KMS-11 (cell line): ENCODE measurements around the gene MYO1H.

Source experiments
- H2AFZ ChIP-seq: fragments of 200-600 bp; sonication (generic); 2 replicates; pipeline ENCODE4 v1.6.1; 2016; ENCODE audit warnings: antibody characterized with exemption, mixed run types, low read depth
- H3K27ac ChIP-seq: fragments of 200-600 bp; sonication (generic); 2 replicates; pipeline ENCODE4 v1.6.1; 2016; ENCODE audit warnings: mild to moderate bottlenecking, mixed run types
- H3K27me3 ChIP-seq: fragments of 200-600 bp; sonication (generic); 2 replicates; pipeline ENCODE4 v1.6.1; 2017; ENCODE audit warnings: mild to moderate bottlenecking, low read depth, mixed run types, moderate library complexity; ENCODE audit not compliant: insufficient read depth
- H3K36me3 ChIP-seq: fragments of 200-600 bp; sonication (generic); 2 replicates; pipeline ENCODE4 v1.6.1; 2017; ENCODE audit warnings: mild to moderate bottlenecking, mixed run types; ENCODE audit not compliant: insufficient read depth
- H3K4me1 ChIP-seq: fragments of 200-600 bp; sonication (generic); 2 replicates; pipeline ENCODE4 v1.6.1; 2016; ENCODE audit warnings: mild to moderate bottlenecking, low read depth, mixed run types; ENCODE audit not compliant: poor library complexity, severe bottlenecking
- H3K4me2 ChIP-seq: fragments of 200-600 bp; sonication (generic); 2 replicates; pipeline ENCODE4 v1.7.0; 2016; ENCODE audit warnings: mild to moderate bottlenecking, mixed run types
- H3K4me3 ChIP-seq: fragments of 200-600 bp; sonication (generic); IDR thresholded peaks from 2 replicates; pipeline ENCODE4 v1.6.1; 2017; ENCODE audit warnings: low read depth, low read length, mixed read lengths; ENCODE audit not compliant: insufficient read depth
- H3K79me2 ChIP-seq: fragments of 200-600 bp; sonication (generic); 2 replicates; pipeline ENCODE4 v1.6.1; 2016; ENCODE audit warnings: low read depth, mixed run types; ENCODE audit not compliant: insufficient read depth
- H3K9ac ChIP-seq: fragments of 200-600 bp; sonication (generic); 2 replicates; pipeline ENCODE4 v1.6.1; 2016; ENCODE audit warnings: mild to moderate bottlenecking, mixed run types
- H4K20me1 ChIP-seq: fragments of 200-600 bp; sonication (generic); 2 replicates; pipeline ENCODE4 v1.6.1; 2016; ENCODE audit warnings: mild to moderate bottlenecking, mixed run types; ENCODE audit not compliant: insufficient read depth
- TF ChIP-seq, protein P1 (sequence below): fragments of 200-600 bp; sonication (generic); conservative IDR thresholded peaks from 2 replicates; pipeline ENCODE4 v1.6.1; 2017; ENCODE audit warnings: low read depth, mild to moderate bottlenecking, antibody characterized with exemption, low read length, moderate library complexity, mixed read lengths

MYO1H gene

DNA sequence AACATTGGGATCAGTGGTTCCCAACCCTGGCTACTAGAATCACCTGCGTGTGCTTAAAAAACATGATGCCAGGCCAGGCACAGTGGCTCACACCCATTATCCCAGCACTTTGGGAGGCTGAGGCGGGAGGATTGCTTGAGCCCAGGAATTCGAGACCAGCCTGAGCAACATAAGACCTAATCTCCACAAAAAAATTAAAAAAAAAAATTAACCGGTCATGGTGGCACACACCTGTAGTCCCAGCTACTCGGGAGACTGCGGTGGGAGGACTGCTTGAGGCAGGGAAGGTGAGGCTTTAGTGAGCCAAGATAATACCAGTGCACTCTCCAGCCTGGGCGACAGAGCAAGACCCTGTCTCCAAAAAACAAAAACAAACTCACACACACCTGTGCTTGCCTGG is 127.4 kb downstream of the MYO1H start:
- Histone ChIP-seq H3K4me3 (no peak overlapping the region), H2AFZ (no peak overlapping the region), H3K79me2 (peaks cover 19% of the 10 kb centered on the region; the same call in 1 of the 2 replicates), H4K20me1 (no peaks in the 10 kb centered on the region), H3K4me1 (peaks cover 12% of the 10 kb centered on the region), H3K4me2 (no peak overlapping the region), H3K27me3 (no peaks in the 10 kb centered on the region), H3K36me3 (no peaks in the 10 kb centered on the region), H3K27ac (no peak overlapping the region), H3K9ac (no peak overlapping the region)
- TF ChIP-seq, protein P1, sequence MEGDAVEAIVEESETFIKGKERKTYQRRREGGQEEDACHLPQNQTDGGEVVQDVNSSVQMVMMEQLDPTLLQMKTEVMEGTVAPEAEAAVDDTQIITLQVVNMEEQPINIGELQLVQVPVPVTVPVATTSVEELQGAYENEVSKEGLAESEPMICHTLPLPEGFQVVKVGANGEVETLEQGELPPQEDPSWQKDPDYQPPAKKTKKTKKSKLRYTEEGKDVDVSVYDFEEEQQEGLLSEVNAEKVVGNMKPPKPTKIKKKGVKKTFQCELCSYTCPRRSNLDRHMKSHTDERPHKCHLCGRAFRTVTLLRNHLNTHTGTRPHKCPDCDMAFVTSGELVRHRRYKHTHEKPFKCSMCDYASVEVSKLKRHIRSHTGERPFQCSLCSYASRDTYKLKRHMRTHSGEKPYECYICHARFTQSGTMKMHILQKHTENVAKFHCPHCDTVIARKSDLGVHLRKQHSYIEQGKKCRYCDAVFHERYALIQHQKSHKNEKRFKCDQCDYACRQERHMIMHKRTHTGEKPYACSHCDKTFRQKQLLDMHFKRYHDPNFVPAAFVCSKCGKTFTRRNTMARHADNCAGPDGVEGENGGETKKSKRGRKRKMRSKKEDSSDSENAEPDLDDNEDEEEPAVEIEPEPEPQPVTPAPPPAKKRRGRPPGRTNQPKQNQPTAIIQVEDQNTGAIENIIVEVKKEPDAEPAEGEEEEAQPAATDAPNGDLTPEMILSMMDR, result no peak

DNA sequence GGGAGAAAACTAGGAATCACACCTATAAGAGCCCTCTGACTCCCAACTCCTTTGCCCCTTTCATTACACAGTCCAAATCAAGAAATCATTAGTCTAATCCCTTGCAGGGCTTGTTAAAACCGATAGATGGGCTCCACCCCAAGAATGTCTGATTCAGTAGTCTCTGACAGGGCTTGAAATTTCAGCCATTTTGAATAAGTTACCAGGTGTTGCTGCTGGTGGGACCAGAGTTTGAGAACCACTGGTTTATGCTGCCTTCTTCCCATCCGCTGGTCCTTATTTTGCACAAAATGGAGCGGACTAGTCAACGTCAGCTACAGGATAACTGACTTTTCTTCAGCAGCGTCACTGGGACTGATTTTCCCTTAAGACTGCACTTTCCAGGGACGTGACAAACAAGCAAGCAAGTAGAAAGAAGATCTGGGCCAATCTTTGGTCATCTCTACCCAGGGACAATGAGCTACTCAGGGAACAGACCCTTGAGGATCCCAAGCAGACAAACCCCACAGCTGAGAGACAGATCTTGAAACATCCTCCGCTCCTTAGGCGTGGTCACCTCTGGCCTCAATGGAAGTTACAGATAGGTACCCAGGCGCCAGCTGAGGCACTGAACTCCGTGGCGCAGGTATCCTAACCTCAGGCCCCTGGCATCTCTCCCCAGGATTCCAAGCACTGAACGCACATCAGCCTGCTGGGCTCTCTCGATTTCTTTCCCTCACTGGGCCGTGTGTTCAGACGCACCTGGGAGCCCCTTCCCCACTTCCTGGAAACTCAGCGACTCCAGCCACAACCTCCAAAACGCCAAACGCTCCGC is 128.5 kb downstream of the MYO1H start:
- TF ChIP-seq, protein P1, result no peak
- no peak overlapping the region for H2AFZ ChIP-seq
- no peak overlapping the region for H3K27ac ChIP-seq
- H3K4me1 ChIP-seq, result peaks cover 12% of the 10 kb centered on the region
- H3K79me2 ChIP-seq, result peaks cover 19% of the 10 kb centered on the region; the same call in 1 of the 2 replicates
- no peaks in the 10 kb centered on the region for H3K27me3 ChIP-seq
- H3K4me2 ChIP-seq, result peak overlapping the region; percentile 73
- no peak overlapping the region for H3K4me3 ChIP-seq
- peak overlapping the region; percentile 89; the same call in 1 of the 2 replicates for H3K9ac ChIP-seq
- H4K20me1 ChIP-seq, result no peaks in the 10 kb centered on the region
- H3K36me3 ChIP-seq, result no peaks in the 10 kb centered on the region

DNA sequence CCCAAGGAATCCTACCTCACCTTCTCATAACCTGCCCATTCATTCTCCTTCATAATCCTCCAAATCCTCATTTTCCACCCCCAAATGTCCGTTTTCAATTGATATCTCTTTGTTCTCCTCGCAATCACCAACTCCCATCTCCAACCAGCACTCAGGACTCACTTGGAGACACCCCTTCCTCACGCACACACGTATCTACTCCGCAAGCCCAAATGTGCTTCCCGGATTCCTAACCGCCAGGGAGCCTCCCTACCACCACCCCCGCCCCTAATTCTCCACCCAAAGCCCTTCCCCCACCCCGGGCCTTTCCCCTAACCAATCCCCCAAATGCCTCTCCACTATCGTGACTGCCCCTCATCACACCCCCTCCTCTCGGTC is 129.1 kb downstream of the MYO1H start:
- Histone ChIP-seq H3K27me3 (no peaks in the 10 kb centered on the region), H3K27ac (no peak overlapping the region), H2AFZ (peak overlapping the region; percentile 85)

DNA sequence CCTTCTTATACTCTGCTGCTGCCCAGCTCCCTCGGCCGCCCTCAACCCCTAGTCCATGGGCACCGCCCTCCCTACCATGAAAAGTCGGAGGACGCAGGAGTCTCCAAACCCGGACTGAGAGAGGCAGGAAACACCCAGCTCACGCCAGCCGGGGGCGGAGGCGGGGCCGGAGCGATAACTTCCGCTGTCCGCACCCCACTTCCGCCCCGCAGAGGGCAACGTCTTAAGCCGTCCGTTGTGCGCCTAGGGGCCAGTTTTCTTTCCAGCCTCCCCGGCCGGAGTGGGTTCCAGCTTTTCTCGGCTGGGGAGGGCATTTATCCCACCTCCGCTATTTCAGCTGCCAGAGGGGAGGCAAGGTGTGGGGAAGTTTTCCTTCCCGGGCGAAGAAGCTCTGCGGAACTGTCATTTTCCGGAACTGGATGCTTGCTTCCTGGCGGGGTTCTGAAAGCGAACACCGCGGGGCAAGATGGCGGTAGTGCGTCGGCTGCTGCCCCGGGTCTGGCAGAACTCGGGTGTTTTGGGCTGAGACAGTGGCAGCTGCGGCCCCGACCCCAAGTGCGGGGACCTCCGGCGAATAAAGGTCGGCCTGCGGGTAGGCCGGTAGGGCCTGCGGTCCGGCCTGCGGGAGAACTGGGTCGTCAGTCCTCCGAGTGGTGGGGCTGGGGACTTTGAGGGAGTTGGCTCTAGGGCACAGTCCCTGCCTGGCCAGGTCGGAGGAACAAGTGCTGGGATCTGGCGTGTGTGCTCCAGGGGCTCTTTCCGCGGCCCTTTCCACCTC is 129.7 kb downstream of the MYO1H start, which contains the start of the genes KCTD10 and UBE3B:
Gene KCTD10 (minus strand): TSS at position 116 of the 778 bp plus-strand sequence. CDS start 38 bp downstream, at position 78.
Gene UBE3B (plus strand): TSS at position 450 of the 778 bp plus-strand sequence. CDS start 5,918 bp downstream, outside the sequence.
- peak within 1 kb of the TSS; percentile 89 for H3K9ac ChIP-seq
- no peak within 1 kb of the TSS for H3K4me3 ChIP-seq
- TF ChIP-seq, protein P1, result no peak
- peak within 1 kb of the TSS; percentile 85 for H2AFZ ChIP-seq
- no peaks in the 10 kb centered on the region for H3K27me3 ChIP-seq
- no peaks in the 10 kb centered on the region for H4K20me1 ChIP-seq
- peaks cover 12% of the 10 kb centered on the region for H3K4me1 ChIP-seq
- peak within 1 kb of the TSS; percentile 73 for H3K4me2 ChIP-seq
- peaks cover 19% of the 10 kb centered on the region; the same call in 1 of the 2 replicates for H3K79me2 ChIP-seq
- H3K27ac ChIP-seq, result peak within 1 kb of the TSS; percentile 80
- H3K36me3 ChIP-seq, result no peaks in the 10 kb centered on the region

More for the DNA sequence above, 129.1 kb downstream of the MYO1H start:
- Histone ChIP-seq H3K4me3 (no peak overlapping the region), H3K79me2 (peaks cover 19% of the 10 kb centered on the region; the same call in 1 of the 2 replicates), H3K4me2 (peak overlapping the region; percentile 73), H3K36me3 (no peaks in the 10 kb centered on the region), H3K9ac (peak overlapping the region; percentile 89; the same call in 1 of the 2 replicates), H3K4me1 (peaks cover 12% of the 10 kb centered on the region), H4K20me1 (no peaks in the 10 kb centered on the region)
- TF ChIP-seq, protein P1, result no peak
